ENCODE data around the gene LPA.
"Not testable (repeated sequence)": the region's sequence is repeated elsewhere in the genome, so short reads cannot be mapped to it uniquely, and the experiment has no call there.

The LPA gene

GRCh38 chr6:160664198-160664597, at the start of gene LPA:
Gene LPA (minus strand): TSS chr6:160664275. CDS start chr6:160664214, 61 bp downstream.
- DNase-seq = not testable (repeated sequence)

GRCh38 chr6:160708993-160709392, 44.9 kb upstream of the LPA start:
- DNase-seq = not testable (repeated sequence)

- not testable (repeated sequence) for DNase-seq
These were observed 40.6 kb upstream of the LPA start for GRCh38 chr6:160704688-160705087.

GRCh38 chr6:160701918-160702680, 38.0 kb upstream of the LPA start, which contains the start of gene PLG:
Gene PLG (plus strand): TSS chr6:160702244. CDS start chr6:160702305, 61 bp downstream.
- not testable (repeated sequence) for DNase-seq

- DNase-seq = no peak
These were observed 33.8 kb upstream of the LPA start for GRCh38 chr6:160697826-160698225.

- not testable (repeated sequence) for DNase-seq
These were observed 32.8 kb upstream of the LPA start for GRCh38 chr6:160696884-160697283.

- DNase-seq = not testable (repeated sequence)
These were observed 31.5 kb upstream of the LPA start for GRCh38 chr6:160695622-160696021.

- not testable (repeated sequence) for DNase-seq
These were observed 30.9 kb upstream of the LPA start for GRCh38 chr6:160695025-160695424.

GRCh38 chr6:160692369-160692959, 28.4 kb upstream of the LPA start:
- DNase-seq = no peak

GRCh38 chr6:160691617-160692016, 27.5 kb upstream of the LPA start:
- DNase-seq = no peak

GRCh38 chr6:160690458-160690857, 26.4 kb upstream of the LPA start:
- DNase-seq = no peak

GRCh38 chr6:160685762-160686450, 21.8 kb upstream of the LPA start:
- DNase-seq = no peak

GRCh38 chr6:160685101-160685761, 21.2 kb upstream of the LPA start:
- DNase-seq = not testable (repeated sequence)

GRCh38 chr6:160679402-160679769, 15.3 kb upstream of the LPA start:
- DNase-seq = no peak

GRCh38 chr6:160678744-160679401, 14.8 kb upstream of the LPA start:
- no peak for DNase-seq

- DNase-seq = no peak
These were observed 14.2 kb upstream of the LPA start for GRCh38 chr6:160678230-160678629.

GRCh38 chr6:160676418-160676817, 12.3 kb upstream of the LPA start:
- DNase-seq = not testable (repeated sequence)

GRCh38 chr6:160668589-160668988, 4.5 kb upstream of the LPA start:
- no peak for DNase-seq

GRCh38 chr6:160667639-160668481, 3.8 kb upstream of the LPA start:
- no peak for DNase-seq

- no peak for DNase-seq
These were observed 1.2 kb downstream of the LPA start for GRCh38 chr6:160662842-160663241.

- no peak for DNase-seq
These were observed 1.6 kb downstream of the LPA start for GRCh38 chr6:160662429-160662828.

GRCh38 chr6:160661216-160661615, 2.9 kb downstream of the LPA start:
- no peak for DNase-seq

Measured in NCI-H187 treated with DMSO at 0.1 percent for 48 hours (cell line).